ENCODE results near the gene SLC9A3.

SLC9A3 gene

DNA sequence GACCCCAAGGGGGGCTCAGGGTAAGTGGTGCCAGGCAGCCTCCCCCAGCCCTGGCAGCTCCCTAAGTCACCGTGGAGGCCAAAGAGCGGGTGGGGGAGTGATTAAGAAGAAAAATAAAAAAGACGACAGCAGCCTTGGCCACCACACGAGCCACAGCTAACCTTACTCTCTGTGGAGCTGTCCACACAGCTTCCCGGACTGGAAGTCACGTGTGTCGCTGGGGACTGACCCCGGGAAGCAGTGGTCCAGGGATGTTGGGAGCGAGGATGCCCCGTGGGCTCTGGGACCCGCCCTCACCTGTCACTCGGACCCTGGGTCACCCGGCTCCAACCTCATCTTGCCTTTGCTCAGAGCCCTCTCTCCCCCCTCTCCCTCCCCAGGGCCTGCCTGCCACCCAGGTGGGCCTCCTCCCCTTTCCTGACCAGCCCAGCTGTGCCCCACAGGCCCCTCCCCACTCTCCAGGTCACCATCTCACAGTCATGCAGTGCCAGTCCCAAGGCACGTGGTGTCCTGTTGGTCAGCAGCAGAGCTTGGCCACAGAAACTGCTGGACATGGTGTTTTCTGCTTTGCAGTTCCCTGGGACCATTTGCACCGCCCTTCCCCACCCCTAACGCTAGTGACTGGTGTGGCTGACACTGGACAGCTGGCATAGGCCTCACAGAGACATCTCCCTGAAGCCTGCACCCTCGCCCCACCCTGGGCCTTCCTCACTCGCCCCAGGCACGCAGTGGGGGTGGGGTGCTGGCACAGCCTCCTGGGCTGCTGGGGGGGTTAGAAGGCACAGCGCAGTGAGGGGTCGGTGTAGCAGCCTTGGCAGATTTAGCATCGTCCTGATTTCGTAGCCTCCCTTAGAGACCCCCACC lies 91.1 kb downstream of the SLC9A3 start:
- DNase-seq (ENCODE audit: low read depth) = no peak
- in situ Hi-C loops (cut with HindIII; ENCODE audit: low sequenced_read_pairs) = no loop called here
- TF ChIP-seq, protein P1, sequence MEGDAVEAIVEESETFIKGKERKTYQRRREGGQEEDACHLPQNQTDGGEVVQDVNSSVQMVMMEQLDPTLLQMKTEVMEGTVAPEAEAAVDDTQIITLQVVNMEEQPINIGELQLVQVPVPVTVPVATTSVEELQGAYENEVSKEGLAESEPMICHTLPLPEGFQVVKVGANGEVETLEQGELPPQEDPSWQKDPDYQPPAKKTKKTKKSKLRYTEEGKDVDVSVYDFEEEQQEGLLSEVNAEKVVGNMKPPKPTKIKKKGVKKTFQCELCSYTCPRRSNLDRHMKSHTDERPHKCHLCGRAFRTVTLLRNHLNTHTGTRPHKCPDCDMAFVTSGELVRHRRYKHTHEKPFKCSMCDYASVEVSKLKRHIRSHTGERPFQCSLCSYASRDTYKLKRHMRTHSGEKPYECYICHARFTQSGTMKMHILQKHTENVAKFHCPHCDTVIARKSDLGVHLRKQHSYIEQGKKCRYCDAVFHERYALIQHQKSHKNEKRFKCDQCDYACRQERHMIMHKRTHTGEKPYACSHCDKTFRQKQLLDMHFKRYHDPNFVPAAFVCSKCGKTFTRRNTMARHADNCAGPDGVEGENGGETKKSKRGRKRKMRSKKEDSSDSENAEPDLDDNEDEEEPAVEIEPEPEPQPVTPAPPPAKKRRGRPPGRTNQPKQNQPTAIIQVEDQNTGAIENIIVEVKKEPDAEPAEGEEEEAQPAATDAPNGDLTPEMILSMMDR (IDR thresholded peaks at IDR 0.05; ENCODE audit: low read depth, low read length, missing control alignments) = no peak
- H3K4me3 ChIP-seq (ENCODE audit: low read depth, low read length) = no peak overlapping the region

DNA sequence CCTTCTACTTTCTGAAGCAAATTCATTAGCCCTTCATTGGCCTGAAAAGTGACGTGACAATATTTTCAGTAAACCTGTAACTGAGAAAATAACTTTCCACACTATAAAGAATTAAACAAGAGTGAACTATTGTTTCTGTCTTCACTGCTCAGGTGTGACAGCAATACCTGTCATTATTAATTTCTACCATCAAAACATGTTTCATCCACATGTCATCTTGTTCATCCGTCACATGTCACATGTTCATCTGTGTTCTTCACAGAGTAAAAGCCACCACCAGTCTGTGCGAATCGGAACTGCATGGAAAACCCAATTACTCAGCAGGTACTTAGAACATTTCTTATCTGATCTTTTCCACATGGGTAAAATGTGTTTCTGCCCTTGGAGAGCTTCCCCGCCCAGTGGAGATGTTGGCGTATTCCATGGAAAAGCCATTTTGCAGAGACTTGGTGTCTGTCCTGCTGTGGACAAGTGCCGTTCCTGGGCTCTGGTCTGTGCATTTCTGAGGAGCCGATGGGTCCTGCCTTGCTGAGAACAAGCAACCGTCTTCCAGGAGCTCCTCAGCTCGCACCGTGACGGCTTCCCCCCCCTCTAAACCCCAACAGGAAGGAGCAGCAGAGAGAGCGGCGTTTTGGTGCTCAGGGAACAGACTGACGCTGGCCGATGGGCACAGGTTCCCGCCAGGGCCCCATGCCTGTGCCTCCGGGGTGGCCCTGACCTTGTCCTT lies 91.9 kb downstream of the SLC9A3 start:
- TF ChIP-seq, protein P1 (IDR thresholded peaks at IDR 0.05; ENCODE audit: low read depth, low read length, missing control alignments) = no peak
- in situ Hi-C loops (cut with HindIII; ENCODE audit: low sequenced_read_pairs) = no loop called here
- H3K4me3 ChIP-seq (ENCODE audit: low read depth, low read length) = no peak overlapping the region
- no peak for DNase-seq (ENCODE audit: low read depth)

DNA sequence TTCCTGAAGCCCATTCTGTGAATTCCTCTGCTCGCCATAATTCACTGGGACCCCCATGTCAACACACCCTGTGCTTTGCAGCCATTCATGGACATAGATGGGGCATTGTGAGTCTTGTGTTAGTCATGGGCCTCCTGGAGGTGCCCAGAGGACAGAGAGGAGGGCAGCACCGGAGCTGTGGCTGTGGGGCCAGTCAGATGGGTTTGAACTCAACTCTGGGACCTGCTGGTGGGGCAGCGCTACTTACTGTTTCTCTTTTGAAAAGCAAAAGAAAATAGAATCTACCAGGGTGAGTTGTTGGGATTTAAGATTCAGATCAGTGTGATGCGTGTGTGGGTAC lies 92.6 kb downstream of the SLC9A3 start:
- no peak for DNase-seq (ENCODE audit: low read depth)
- no peak overlapping the region for H3K4me3 ChIP-seq (ENCODE audit: low read depth, low read length)
- TF ChIP-seq, protein P1 (IDR thresholded peaks at IDR 0.05; ENCODE audit: low read depth, low read length, missing control alignments) = no peak
- in situ Hi-C loops (cut with HindIII; ENCODE audit: low sequenced_read_pairs) = no loop called here

DNA sequence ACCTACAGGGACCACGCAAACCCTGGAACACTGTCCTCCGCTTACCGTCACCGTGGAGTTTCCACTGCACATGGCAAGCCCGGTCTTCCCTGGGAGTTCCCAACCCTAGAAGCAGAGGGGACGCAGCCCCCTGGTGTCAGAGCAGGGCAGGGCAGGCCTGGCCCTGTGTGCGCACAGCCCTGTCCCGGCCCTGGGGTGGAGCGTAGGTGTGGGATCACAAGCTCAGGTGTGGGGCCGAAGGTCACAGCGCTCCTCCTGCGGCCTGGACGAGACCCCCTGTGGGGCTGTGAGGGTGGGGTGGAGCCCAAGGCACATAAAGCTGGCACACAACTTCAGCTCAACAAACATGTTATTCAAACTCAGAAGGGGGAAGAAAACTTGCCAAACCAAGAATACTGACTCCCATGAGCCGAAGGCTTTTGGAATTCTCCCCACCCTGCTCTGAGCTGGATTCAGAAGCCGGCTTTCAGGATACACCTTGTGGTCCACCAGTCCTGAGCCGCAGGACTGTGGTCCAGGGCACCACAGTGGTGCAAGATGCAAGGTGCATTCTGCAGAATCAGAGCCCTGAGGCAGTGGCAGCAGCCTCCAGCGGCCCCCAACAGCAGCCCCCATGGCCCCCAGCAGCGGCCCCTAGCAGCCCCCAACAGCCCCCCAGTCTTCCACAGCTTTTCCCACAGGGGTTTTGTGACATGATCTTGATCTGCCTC lies 93.1 kb downstream of the SLC9A3 start:
- in situ Hi-C loops (cut with HindIII; ENCODE audit: low sequenced_read_pairs) = no loop called here

DNA sequence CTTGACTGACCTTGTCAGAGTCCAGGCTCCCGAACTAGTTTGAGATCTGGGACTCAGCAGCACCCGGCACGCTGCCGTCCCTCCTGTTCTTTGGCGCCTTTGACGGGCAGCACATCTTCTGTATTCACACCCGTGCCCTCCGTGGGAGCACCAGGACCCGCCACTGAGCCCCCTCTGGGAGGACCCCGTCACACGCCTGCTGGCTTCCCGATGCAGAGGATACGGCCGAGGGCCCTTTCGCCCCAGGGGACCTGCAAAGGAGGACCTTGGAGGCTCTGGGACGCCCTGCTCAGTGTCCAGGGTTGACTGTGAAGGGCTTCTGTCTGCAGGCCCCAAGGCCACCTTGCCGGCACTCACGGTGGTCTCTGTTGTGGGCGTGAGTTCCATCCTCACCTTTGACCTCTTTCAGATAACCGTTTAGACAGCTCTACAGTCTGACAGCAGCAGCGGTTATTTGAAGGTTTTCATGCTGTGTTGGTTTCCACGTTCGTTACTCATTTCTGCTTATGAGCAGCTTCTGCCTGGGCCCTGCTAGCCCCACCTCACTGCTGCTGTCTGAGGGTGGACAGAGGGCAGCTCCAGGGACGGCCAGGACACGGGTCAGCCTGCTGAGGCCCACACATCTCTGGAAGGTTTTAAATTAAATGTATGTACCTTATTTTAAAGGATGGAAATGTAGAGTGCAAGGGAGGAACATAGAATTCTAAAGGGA lies 93.9 kb downstream of the SLC9A3 start:
- in situ Hi-C loops (cut with HindIII; ENCODE audit: low sequenced_read_pairs) = no loop called here
- no peak for DNase-seq (ENCODE audit: low read depth)

More for the DNA sequence above, 93.1 kb downstream of the SLC9A3 start:
- no peak for DNase-seq (ENCODE audit: low read depth)
- TF ChIP-seq, protein P1 (IDR thresholded peaks at IDR 0.05; ENCODE audit: low read depth, low read length, missing control alignments) = peak; percentile 88
- no peak overlapping the region for H3K4me3 ChIP-seq (ENCODE audit: low read depth, low read length)

More for the DNA sequence above, 93.9 kb downstream of the SLC9A3 start:
- no peak overlapping the region for H3K4me3 ChIP-seq (ENCODE audit: low read depth, low read length)
- TF ChIP-seq, protein P1 (IDR thresholded peaks at IDR 0.05; ENCODE audit: low read depth, low read length, missing control alignments) = no peak

All from astrocyte of the cerebellum (primary cell).